ENCODE measurements around the gene CASTOR2.

- no peak for TF ChIP-seq CTCF (IDR thresholded peaks at IDR 0.05; ENCODE audit: low read depth, low read length)
- TF ChIP-seq EZH2phosphoT487 (IDR thresholded peaks at IDR 0.05; ENCODE audit: low read depth): no peak
Observed at GRCh38 chr7:75018570-75019364, 54.3 kb downstream of the CASTOR2 start.

Data from OCI-LY3 (cell line).